B cell (primary cell): ENCODE results near the gene ANK2. TPM values are rescaled to one million over a fixed set of nuclear protein-coding genes. Genes with fewer than 3 reads are reported as not detected.

ENCODE experiments used
- ATAC-seq: fragments of 200-7000 bp; cut with Tn5 transposase; one replicate; pipeline ENCODE4 v1.10.0; 2021; ENCODE audit warnings: low read depth, mild to moderate bottlenecking, moderate number of reproducible peaks, moderate library complexity
- CTCF ChIA-PET: fragments of 350-600 bp; sonication (Branson Sonifier 250); formaldehyde crosslinking; loops from one replicate; lab custom pipeline; 2021; ENCODE audit warnings: antibody characterized with exemption, inconsistent platforms; lab: Charles Lee
- POLR2A ChIA-PET: fragments of 350-600 bp; sonication (Branson Sonifier 250); formaldehyde crosslinking; loops from one replicate; lab custom pipeline; 2021; ENCODE audit warnings: antibody characterized with exemption; lab: Charles Lee
- DNase-seq: peaks from one replicate; pipeline ENCODE4 v3.0.0; 2013
- H2AFZ ChIP-seq: 2 replicates; pipeline ENCODE4 v1.6.1; 2012; ENCODE audit warnings: mild to moderate bottlenecking, low read depth, low read length; ENCODE audit not compliant: insufficient read depth, poor library complexity, severe bottlenecking
- H3K27ac ChIP-seq, 2 donors: 1 replicate in 1 of 2; 2 replicates in 1 of 2; pipeline ENCODE4 v1.5.1; 2012 to 2013; ENCODE audit warnings: low read length in 2 of 2, mild to moderate bottlenecking in 2 of 2, moderate library complexity in 1 of 2
- H3K27me3 ChIP-seq, 4 experiments: fragments of 200-600 bp in 1 of 4; sonication (generic) in 1 of 4; replicated peaks in 1 of 4; 1 replicate in 2 of 4; 2 replicates in 2 of 4; pipeline versions ENCODE4 v1.6.1 to v1.7.0; 2013 to 2016; ENCODE audit warnings: low read length in 3 of 4, mild to moderate bottlenecking in 2 of 4, mixed read lengths in 1 of 4, moderate library complexity in 1 of 4; ENCODE audit not compliant: insufficient read depth in 4 of 4, control insufficient read depth in 3 of 4; ENCODE audit errors: control extremely low read depth in 1 of 4
- H3K36me3 ChIP-seq, 2 experiments: replicated peaks in 1 of 2; 1 replicate in 1 of 2; 2 replicates in 1 of 2; pipeline versions ENCODE4 v1.6.1 to v1.7.1; 2013; ENCODE audit warnings: low read length in 1 of 2; ENCODE audit not compliant: insufficient read depth in 2 of 2, control insufficient read depth in 1 of 2; ENCODE audit errors: control extremely low read depth in 1 of 2, extremely low read depth in 1 of 2
- H3K4me1 ChIP-seq, 2 donors: fragments of 200-600 bp in 1 of 2; sonication (generic) in 1 of 2; 1 replicate in 1 of 2; 2 replicates in 1 of 2; pipeline versions ENCODE4 v1.5.1 to v1.6.1; 2013 to 2017; ENCODE audit warnings: low read length in 2 of 2; ENCODE audit not compliant: control insufficient read depth in 2 of 2, insufficient read depth in 2 of 2
- H3K4me2 ChIP-seq: replicated peaks from 2 replicates; pipeline ENCODE3; 2012; ENCODE audit warnings: mild to moderate bottlenecking, low read depth, low read length; ENCODE audit not compliant: poor library complexity, severe bottlenecking
- H3K4me3 ChIP-seq, 5 experiments: fragments of 200-600 bp in 1 of 5; sonication (generic) in 1 of 5; 1 replicate in 3 of 5; 2 replicates in 2 of 5; pipeline versions ENCODE4 v1.5.1 to v1.7.0; 2011 to 2016; ENCODE audit warnings: low read length in 4 of 5, mild to moderate bottlenecking in 4 of 5, low read depth in 2 of 5, control low read depth in 1 of 5, moderate library complexity in 1 of 5; ENCODE audit not compliant: insufficient read depth in 1 of 5; ENCODE audit errors: control extremely low read depth in 1 of 5, extremely low read depth in 1 of 5
- H3K79me2 ChIP-seq: fragments of 200-600 bp; sonication (generic); one replicate; pipeline ENCODE4 v1.6.0; 2016; ENCODE audit warnings: low read length; ENCODE audit not compliant: control insufficient read depth, insufficient read depth
- H3K9ac ChIP-seq: fragments of 200-600 bp; sonication (generic); 2 replicates; pipeline ENCODE4 v1.6.1; 2017; ENCODE audit warnings: mild to moderate bottlenecking, low read length, moderate library complexity
- H3K9me3 ChIP-seq, 3 donors: one replicate each; pipeline versions ENCODE4 v1.6.1 to v1.7.1; 2013; ENCODE audit warnings: low read length in 2 of 3; ENCODE audit not compliant: control insufficient read depth in 2 of 3, insufficient read depth in 1 of 3; ENCODE audit errors: control extremely low read depth in 1 of 3
- H4K20me1 ChIP-seq: 2 replicates; pipeline ENCODE4 v1.6.0; 2012; ENCODE audit warnings: mild to moderate bottlenecking, low read length; ENCODE audit not compliant: insufficient read depth, control insufficient read depth, poor library complexity, severe bottlenecking
- H3K27ac Mint-ChIP-seq: one replicate; pipeline ENCODE4 v1.8.0; 2021; ENCODE audit warnings: mixed read lengths
- H3K27me3 Mint-ChIP-seq: one replicate; pipeline ENCODE4 v1.8.0; 2021; ENCODE audit warnings: mixed read lengths
- H3K4me1 Mint-ChIP-seq: one replicate; pipeline ENCODE4 v1.8.0; 2021; ENCODE audit warnings: mixed read lengths
- H3K4me3 Mint-ChIP-seq: one replicate; pipeline ENCODE4 v1.8.0; 2021; ENCODE audit warnings: mixed read lengths
- H3K9me3 Mint-ChIP-seq: one replicate; pipeline ENCODE4 v1.8.0; 2022; ENCODE audit warnings: mixed read lengths; ENCODE audit not compliant: insufficient read depth
- CTCF ChIP-seq: fragments of 200-600 bp; IDR thresholded peaks from one replicate; pipeline ENCODE4 v1.8.0; 2022; ENCODE audit warnings: antibody characterized with exemption, mild to moderate bottlenecking
- EZH2 ChIP-seq: IDR thresholded peaks from 2 replicates; pipeline ENCODE4 v1.6.1; 2012; ENCODE audit warnings: borderline replicate concordance, low read depth, mild to moderate bottlenecking, moderate library complexity, low read length; ENCODE audit not compliant: insufficient read depth, poor library complexity, severe bottlenecking
- WGBS: methylation state at CpG from one replicate; pipeline ENCODE4 v1.1.5; 2013; ENCODE audit warnings: missing lambda C conversion rate; ENCODE audit not compliant: insufficient coverage; 5-methylcytosine and 5-hydroxymethylcytosine counted together
- intact Hi-C: fragments of 100-400 bp; cut with micrococcal nuclease; formaldehyde crosslinking; loops from one replicate; pipeline ENCODE4 v1.10.0; 2022
- polyA plus RNA-seq: library from polyadenylated mRNA; depleted of rRNA; stranded (reverse); fragments of >200 nt; gene quantifications from 2 replicates; pipeline ENCODE4 v1.2.3, GENCODE V29; 2012
- total RNA-seq, 2 donors: library from RNA; stranded (reverse); fragments of 120-200 nt in 1 of 2; gene quantifications; 1 replicate in 1 of 2; 2 replicates in 1 of 2; pipeline versions ENCODE4 v1.2.3 to v1.2.4, GENCODE V29; 2013 to 2022

Gene ANK2
- total and polyA plus RNA-seq, 2 donors (not counting 1 experiment from before 2014, with no cell fraction given), result 0.16 to 3.6 TPM

GRCh38 chr4:113179996-113180395, 130.5 kb downstream of the ANK2 start:
- ChIA-PET POLR2A (no interaction called here), CTCF (no interaction called here)
- Histone ChIP-seq H3K27ac (no peak overlapping the region), H3K36me3 (no peaks in the 10 kb centered on the region), H3K79me2 (no peaks in the 10 kb centered on the region), H3K9ac (no peak overlapping the region), H4K20me1 (no peaks in the 10 kb centered on the region), H3K4me2 (no peak overlapping the region), H3K4me3 (no peak overlapping the region), H3K27me3 (no peaks in the 10 kb centered on the region), H3K4me1 (no peaks in the 10 kb centered on the region), H2AFZ (no peak overlapping the region), H3K9me3 (peaks cover 0 to 4% (median 0%) of the 10 kb centered on the region in 3 donors)
- Mint-ChIP-seq H3K27ac (no peak overlapping the region), H3K4me1 (no peaks in the 10 kb centered on the region), H3K4me3 (no peak overlapping the region), H3K27me3 (no peaks in the 10 kb centered on the region), H3K9me3 (no peaks in the 10 kb centered on the region)
- ATAC-seq (no peak), DNase-seq (no peak)
- intact Hi-C loops, result no loop called here
- TF ChIP-seq EZH2 (no peak), CTCF (no peak)
- WGBS, result 100% methylated on average over 1 of the region's 2 CpGs

- Histone ChIP-seq H3K79me2 (no peaks in the 10 kb centered on the region), H3K27me3 (no peaks in the 10 kb centered on the region), H3K36me3 (no peaks in the 10 kb centered on the region), H3K4me3 (no peak overlapping the region), H3K9ac (no peak overlapping the region), H4K20me1 (no peaks in the 10 kb centered on the region), H3K4me2 (no peak overlapping the region), H3K4me1 (no peaks in the 10 kb centered on the region), H3K9me3 (peaks cover 0 to 4% (median 0%) of the 10 kb centered on the region in 3 donors), H3K27ac (no peak overlapping the region), H2AFZ (no peak overlapping the region)
- Mint-ChIP-seq H3K4me3 (no peak overlapping the region), H3K9me3 (no peaks in the 10 kb centered on the region), H3K4me1 (no peaks in the 10 kb centered on the region), H3K27ac (no peak overlapping the region), H3K27me3 (no peaks in the 10 kb centered on the region)
- ChIA-PET CTCF (no interaction called here), POLR2A (no interaction called here)
- no peak for DNase-seq
- WGBS, result 90% methylated on average over 8 of the region's 11 CpGs
- TF ChIP-seq EZH2, result no peak
- TF ChIP-seq CTCF, result no peak
- intact Hi-C loops, result no loop called here
- ATAC-seq, result no peak
These were observed 132.0 kb downstream of the ANK2 start for GRCh38 chr4:113181289-113182007.
